Urinary bladder (tissue), 4 donors: ENCODE results near the gene CLIP4. TPM values are rescaled to one million over a fixed set of nuclear protein-coding genes. Genes with fewer than 3 reads are reported as not detected.

Experiments
- DNase-seq: peaks from one replicate; pipeline ENCODE4 v3.0.0-alpha.2; 2015; ENCODE audit errors: extremely low spot score
- H3K27ac ChIP-seq: one replicate; pipeline ENCODE4 v1.5.1; 2013; ENCODE audit warnings: low read depth, mild to moderate bottlenecking, moderate library complexity
- H3K36me3 ChIP-seq: one replicate; pipeline ENCODE4 v1.6.1; 2013; ENCODE audit warnings: mild to moderate bottlenecking, moderate library complexity; ENCODE audit not compliant: insufficient read depth
- H3K4me1 ChIP-seq: one replicate; pipeline ENCODE4 v1.6.1; 2013; ENCODE audit warnings: mild to moderate bottlenecking, moderate library complexity; ENCODE audit not compliant: insufficient read depth
- H3K4me3 ChIP-seq: one replicate; pipeline ENCODE4 v1.5.1; 2013; ENCODE audit warnings: low read depth, low read length
- WGBS: extraction: QIAGEN DNeasy Blood & Tissue Kit; methylation state at CpG from one replicate; pipeline ENCODE4 v1.1.7; 2013; 5-methylcytosine and 5-hydroxymethylcytosine counted together
- polyA plus RNA-seq: library from polyadenylated mRNA; stranded (reverse); fragments of 200-250 nt; gene quantifications from one replicate; pipeline ENCODE4 v1.2.3, GENCODE V29; 2013
- total RNA-seq: library from RNA; depleted of rRNA; stranded (reverse); fragments of >200 nt; gene quantifications from one replicate; pipeline ENCODE4 v1.2.3, GENCODE V29; 2014
- donor health status: healthy with polysubstance abuse.
- donor health status: healthy.

Gene CLIP4
- total and polyA plus RNA-seq, 2 donors, result 39.8 to 58.1 TPM

GRCh38 chr2:29218550-29219125 is 103.4 kb downstream of the CLIP4 start:
- no peak for DNase-seq
- 83% methylated on average over 4 of the region's 4 CpGs for WGBS
- H3K4me3 ChIP-seq, result no peak overlapping the region
- H3K4me1 ChIP-seq, result no peaks in the 10 kb centered on the region
- no peak overlapping the region for H3K27ac ChIP-seq
- H3K36me3 ChIP-seq, result no peaks in the 10 kb centered on the region

GRCh38 chr2:29219374-29219773 is 104.2 kb downstream of the CLIP4 start:
- no peaks in the 10 kb centered on the region for H3K4me1 ChIP-seq
- no peaks in the 10 kb centered on the region for H3K36me3 ChIP-seq
- no peak for DNase-seq
- H3K4me3 ChIP-seq, result no peak overlapping the region
- 86% methylated on average over 4 of the region's 4 CpGs for WGBS
- H3K27ac ChIP-seq, result no peak overlapping the region

- DNase-seq, result no peak
- WGBS, result 88% methylated on average over 12 of the region's 12 CpGs
- Histone ChIP-seq H3K27ac (no peak overlapping the region), H3K4me3 (no peak overlapping the region), H3K4me1 (no peaks in the 10 kb centered on the region), H3K36me3 (no peaks in the 10 kb centered on the region)
Observed at GRCh38 chr2:29220506-29221270, 105.5 kb downstream of the CLIP4 start.

GRCh38 chr2:29222381-29223179 is 107.4 kb downstream of the CLIP4 start:
- no peak overlapping the region for H3K27ac ChIP-seq
- WGBS, result 84% methylated on average over 11 of the region's 11 CpGs
- no peak for DNase-seq

GRCh38 chr2:29223257-29223656 is 108.0 kb downstream of the CLIP4 start:
- Histone ChIP-seq H3K27ac (no peak overlapping the region), H3K4me3 (no peak overlapping the region), H3K36me3 (no peaks in the 10 kb centered on the region), H3K4me1 (no peaks in the 10 kb centered on the region)
- WGBS, result 92% methylated on average over 11 of the region's 11 CpGs
- no peak for DNase-seq

More at GRCh38 chr2:29222381-29223179, 107.4 kb downstream of the CLIP4 start:
- no peaks in the 10 kb centered on the region for H3K36me3 ChIP-seq
- H3K4me1 ChIP-seq, result no peaks in the 10 kb centered on the region
- H3K4me3 ChIP-seq, result no peak overlapping the region

GRCh38 chr2:29223851-29224692 is 108.9 kb downstream of the CLIP4 start:
- Histone ChIP-seq H3K4me3 (no peak overlapping the region), H3K36me3 (no peaks in the 10 kb centered on the region), H3K27ac (no peak overlapping the region), H3K4me1 (no peaks in the 10 kb centered on the region)
- peak; percentile 21 for DNase-seq
- WGBS, result 62% methylated on average over 7 of the region's 7 CpGs

- H3K4me1 ChIP-seq, result no peaks in the 10 kb centered on the region
- 82% methylated on average over 17 of the region's 17 CpGs for WGBS
- H3K27ac ChIP-seq, result no peak overlapping the region
- H3K4me3 ChIP-seq, result no peak overlapping the region
- no peaks in the 10 kb centered on the region for H3K36me3 ChIP-seq
- no peak for DNase-seq
Observed at GRCh38 chr2:29224693-29225551, 109.7 kb downstream of the CLIP4 start.

GRCh38 chr2:29225814-29226213 is 110.6 kb downstream of the CLIP4 start:
- H3K27ac ChIP-seq, result no peak overlapping the region
- no peak for DNase-seq
- no peak overlapping the region for H3K4me3 ChIP-seq
- 83% methylated on average over 8 of the region's 8 CpGs for WGBS
- H3K36me3 ChIP-seq, result no peaks in the 10 kb centered on the region
- H3K4me1 ChIP-seq, result no peaks in the 10 kb centered on the region

GRCh38 chr2:29226375-29226774 is 111.2 kb downstream of the CLIP4 start:
- no peak overlapping the region for H3K4me3 ChIP-seq
- no peaks in the 10 kb centered on the region for H3K4me1 ChIP-seq
- no peaks in the 10 kb centered on the region for H3K36me3 ChIP-seq
- 82% methylated on average over 3 of the region's 3 CpGs for WGBS
- DNase-seq, result no peak
- H3K27ac ChIP-seq, result no peak overlapping the region

GRCh38 chr2:29226808-29227207 is 111.6 kb downstream of the CLIP4 start:
- Histone ChIP-seq H3K27ac (no peak overlapping the region), H3K4me1 (no peaks in the 10 kb centered on the region), H3K36me3 (no peaks in the 10 kb centered on the region), H3K4me3 (no peak overlapping the region)
- no peak for DNase-seq
- 75% methylated on average over 7 of the region's 7 CpGs for WGBS

- 46% methylated on average over 15 of the region's 15 CpGs for WGBS
- H3K27ac ChIP-seq, result no peak overlapping the region
- H3K4me1 ChIP-seq, result no peaks in the 10 kb centered on the region
- H3K36me3 ChIP-seq, result no peaks in the 10 kb centered on the region
- H3K4me3 ChIP-seq, result no peak overlapping the region
- no peak for DNase-seq
Observed at GRCh38 chr2:29227935-29228675, 112.9 kb downstream of the CLIP4 start.

- DNase-seq, result no peak
- 81% methylated on average over 9 of the region's 9 CpGs for WGBS
Observed at GRCh38 chr2:29228947-29229346, 113.7 kb downstream of the CLIP4 start.

More at GRCh38 chr2:29228947-29229346, 113.7 kb downstream of the CLIP4 start:
- Histone ChIP-seq H3K36me3 (no peaks in the 10 kb centered on the region), H3K4me3 (no peak overlapping the region), H3K4me1 (no peaks in the 10 kb centered on the region), H3K27ac (no peak overlapping the region)
